GM06990 (cell line): Measurements from ENCODE around the gene LPP.
"Not testable (repeated sequence)": the region's sequence is repeated elsewhere in the genome, so short reads cannot be mapped to it uniquely, and the experiment has no call there.

ENCODE experiments used
- DNase-seq: peaks from one replicate; pipeline ENCODE4 v3.0.0-alpha.2; 2011; ENCODE audit not compliant: insufficient read length; ENCODE audit errors: extremely low read depth
- H3K27me3 ChIP-seq: replicated peaks from 2 replicates; pipeline ENCODE4 v1.6.0; 2011; ENCODE audit warnings: low read length; ENCODE audit not compliant: control insufficient read depth, insufficient read depth
- H3K36me3 ChIP-seq: 2 replicates; pipeline ENCODE4 v1.5.1; 2011; ENCODE audit warnings: low read length; ENCODE audit not compliant: control insufficient read depth, insufficient read depth
- H3K4me3 ChIP-seq: replicated peaks from 2 replicates; pipeline ENCODE4 v1.5.1; 2011; ENCODE audit warnings: low read depth, mild to moderate bottlenecking, control low read depth, low read length
- CTCF ChIP-seq: IDR thresholded peaks from 2 replicates; pipeline ENCODE4 v1.5.1; 2011; ENCODE audit warnings: low read length, control low read depth, mild to moderate bottlenecking, inconsistent platforms; ENCODE audit not compliant: insufficient read depth, poor library complexity, severe bottlenecking

The LPP gene

GRCh38 chr3:188125076-188125475, 28.9 kb upstream of the LPP start:
- H3K36me3 ChIP-seq, result no peaks in the 10 kb centered on the region
- no peak for TF ChIP-seq CTCF
- H3K4me3 ChIP-seq, result no peak overlapping the region
- H3K27me3 ChIP-seq, result peaks cover 1% of the 10 kb centered on the region
- DNase-seq, result no peak

- Histone ChIP-seq H3K36me3 (no peaks in the 10 kb centered on the region), H3K27me3 (peaks cover 1% of the 10 kb centered on the region), H3K4me3 (no peak overlapping the region)
- DNase-seq, result no peak
- TF ChIP-seq CTCF, result no peak
These were observed 27.7 kb upstream of the LPP start for GRCh38 chr3:188126276-188126675.

- Histone ChIP-seq H3K4me3 (no peak overlapping the region), H3K36me3 (no peaks in the 10 kb centered on the region), H3K27me3 (peaks cover 1% of the 10 kb centered on the region)
- TF ChIP-seq CTCF, result no peak
- DNase-seq, result no peak
These were observed 27.0 kb upstream of the LPP start for GRCh38 chr3:188126934-188127333.

GRCh38 chr3:188128905-188129304, 25.1 kb upstream of the LPP start:
- Histone ChIP-seq H3K27me3 (peaks cover 1% of the 10 kb centered on the region), H3K4me3 (no peak overlapping the region), H3K36me3 (no peaks in the 10 kb centered on the region)
- TF ChIP-seq CTCF, result no peak
- no peak for DNase-seq

GRCh38 chr3:188131023-188131422, 22.9 kb upstream of the LPP start:
- not testable (repeated sequence) for DNase-seq, H3K36me3 ChIP-seq, H3K27me3 ChIP-seq, H3K4me3 ChIP-seq

- DNase-seq, result no peak
- Histone ChIP-seq H3K27me3 (no peaks in the 10 kb centered on the region; the same call in 1 of the 2 replicates), H3K4me3 (no peak overlapping the region), H3K36me3 (no peaks in the 10 kb centered on the region)
- no peak for TF ChIP-seq CTCF
These were observed 20.7 kb upstream of the LPP start for GRCh38 chr3:188133219-188133618.
